Measurements from ENCODE around the gene MYO1A. TPM values are rescaled to one million over a fixed set of nuclear protein-coding genes. Genes with fewer than 3 reads are reported as not detected.

The MYO1A gene
- total and polyA plus RNA-seq, 2 of the 13 experiments (the other 11 are each of a cell fraction or from before 2014, with no cell fraction given) = 5.3 to 6.0 TPM

GRCh38 chr12:57001448-57001906, 48.5 kb downstream of the MYO1A start (continued):
- peak; percentile 89; the same call in 1 of the 2 replicates for TF ChIP-seq FUBP1 (CRISPR knock-in tag; IDR thresholded peaks at IDR 0.05; ENCODE audit: borderline replicate concordance)
- no peak for TF ChIP-seq NFE2L2 (IDR thresholded peaks at IDR 0.05; ENCODE audit: low read length)
- peak; percentile 32; the same call in 1 of the 2 replicates for TF ChIP-seq ZBTB38 (CRISPR knock-in tag; IDR thresholded peaks at IDR 0.05)
- no peak for TF ChIP-seq MXD3 (CRISPR knock-in tag; IDR thresholded peaks at IDR 0.05)
- TF ChIP-seq ZNF775 (CRISPR knock-in tag; IDR thresholded peaks at IDR 0.05; ENCODE audit: borderline replicate concordance) = no peak
- TF ChIP-seq MED13 (CRISPR knock-in tag; IDR thresholded peaks at IDR 0.05) = no peak
- TF ChIP-seq ZNF501 (CRISPR knock-in tag; IDR thresholded peaks at IDR 0.05) = no peak
- no peak for TF ChIP-seq BRD4 (CRISPR knock-in tag; IDR thresholded peaks at IDR 0.05)
- no peak for TF ChIP-seq PRDM10 (CRISPR knock-in tag; IDR thresholded peaks at IDR 0.05; ENCODE audit: low read depth)
- peak; percentile 50; the same call in 1 of the 2 replicates for TF ChIP-seq ELF3 (CRISPR knock-in tag; IDR thresholded peaks at IDR 0.05)
- TF ChIP-seq, protein P1, sequence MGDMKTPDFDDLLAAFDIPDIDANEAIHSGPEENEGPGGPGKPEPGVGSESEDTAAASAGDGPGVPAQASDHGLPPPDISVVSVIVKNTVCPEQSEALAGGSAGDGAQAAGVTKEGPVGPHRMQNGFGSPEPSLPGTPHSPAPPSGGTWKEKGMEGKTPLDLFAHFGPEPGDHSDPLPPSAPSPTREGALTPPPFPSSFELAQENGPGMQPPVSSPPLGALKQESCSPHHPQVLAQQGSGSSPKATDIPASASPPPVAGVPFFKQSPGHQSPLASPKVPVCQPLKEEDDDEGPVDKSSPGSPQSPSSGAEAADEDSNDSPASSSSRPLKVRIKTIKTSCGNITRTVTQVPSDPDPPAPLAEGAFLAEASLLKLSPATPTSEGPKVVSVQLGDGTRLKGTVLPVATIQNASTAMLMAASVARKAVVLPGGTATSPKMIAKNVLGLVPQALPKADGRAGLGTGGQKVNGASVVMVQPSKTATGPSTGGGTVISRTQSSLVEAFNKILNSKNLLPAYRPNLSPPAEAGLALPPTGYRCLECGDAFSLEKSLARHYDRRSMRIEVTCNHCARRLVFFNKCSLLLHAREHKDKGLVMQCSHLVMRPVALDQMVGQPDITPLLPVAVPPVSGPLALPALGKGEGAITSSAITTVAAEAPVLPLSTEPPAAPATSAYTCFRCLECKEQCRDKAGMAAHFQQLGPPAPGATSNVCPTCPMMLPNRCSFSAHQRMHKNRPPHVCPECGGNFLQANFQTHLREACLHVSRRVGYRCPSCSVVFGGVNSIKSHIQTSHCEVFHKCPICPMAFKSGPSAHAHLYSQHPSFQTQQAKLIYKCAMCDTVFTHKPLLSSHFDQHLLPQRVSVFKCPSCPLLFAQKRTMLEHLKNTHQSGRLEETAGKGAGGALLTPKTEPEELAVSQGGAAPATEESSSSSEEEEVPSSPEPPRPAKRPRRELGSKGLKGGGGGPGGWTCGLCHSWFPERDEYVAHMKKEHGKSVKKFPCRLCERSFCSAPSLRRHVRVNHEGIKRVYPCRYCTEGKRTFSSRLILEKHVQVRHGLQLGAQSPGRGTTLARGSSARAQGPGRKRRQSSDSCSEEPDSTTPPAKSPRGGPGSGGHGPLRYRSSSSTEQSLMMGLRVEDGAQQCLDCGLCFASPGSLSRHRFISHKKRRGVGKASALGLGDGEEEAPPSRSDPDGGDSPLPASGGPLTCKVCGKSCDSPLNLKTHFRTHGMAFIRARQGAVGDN (CRISPR knock-in tag; IDR thresholded peaks at IDR 0.05) = peak; percentile 87
- no peak for TF ChIP-seq TRIM24 (CRISPR knock-in tag; IDR thresholded peaks at IDR 0.05)
- TF ChIP-seq UBTF (CRISPR knock-in tag; IDR thresholded peaks at IDR 0.05) = peak; percentile 29; the same call in 1 of the 2 replicates
- TF ChIP-seq ZFP62 (CRISPR knock-in tag; IDR thresholded peaks at IDR 0.05) = no peak
- no peak for TF ChIP-seq ZNF619 (CRISPR knock-in tag; IDR thresholded peaks at IDR 0.05)
- no peak for TF ChIP-seq ZNF7 (CRISPR knock-in tag; IDR thresholded peaks at IDR 0.05)
- no peak for TF ChIP-seq IRF1 (CRISPR knock-in tag; IDR thresholded peaks at IDR 0.05; ENCODE audit: low read depth)

Measured in HepG2 (cell line).